IPS-18c (cell line): ENCODE measurements around the gene CPD.

ENCODE experiments used
- H3K4me3 ChIP-seq: 2 replicates; pipeline ENCODE4 v1.7.0; 2013; ENCODE audit warnings: low read depth, mild to moderate bottlenecking, low read length, moderate library complexity; ENCODE audit not compliant: insufficient read depth
- H3K9me3 ChIP-seq: one replicate; pipeline ENCODE4 v1.6.1; 2013; ENCODE audit warnings: mild to moderate bottlenecking, low read length, moderate library complexity; ENCODE audit not compliant: control insufficient read depth, insufficient read depth

The CPD gene

GRCh38 chr17:30506481-30506880, 127.8 kb downstream of the CPD start:
- no peak overlapping the region for H3K4me3 ChIP-seq
- H3K9me3 ChIP-seq, result no peaks in the 10 kb centered on the region

GRCh38 chr17:30513346-30513745, 134.6 kb downstream of the CPD start:
- H3K4me3 ChIP-seq, result no peak overlapping the region
- no peaks in the 10 kb centered on the region for H3K9me3 ChIP-seq

- H3K4me3 ChIP-seq, result no peak overlapping the region
- H3K9me3 ChIP-seq, result no peaks in the 10 kb centered on the region
Observed at GRCh38 chr17:30514895-30515596, 136.3 kb downstream of the CPD start.

- H3K4me3 ChIP-seq, result no peak overlapping the region
- peaks cover 7% of the 10 kb centered on the region for H3K9me3 ChIP-seq
Observed at GRCh38 chr17:30517786-30518185, 139.1 kb downstream of the CPD start.

GRCh38 chr17:30519166-30519565, 140.4 kb downstream of the CPD start:
- Histone ChIP-seq H3K9me3 (peaks cover 7% of the 10 kb centered on the region), H3K4me3 (no peak overlapping the region)
